ENCODE measurements around the gene CD101. TPM values are rescaled to one million over a fixed set of nuclear protein-coding genes. Genes with fewer than 3 reads are reported as not detected.

CD101 gene
- total RNA-seq, 1 donor from 2014 or later, result 0.48 TPM

GRCh38 chr1:116984406-116985160 is 17.0 kb upstream of the CD101 start:
- DNase-seq (ENCODE audit: low spot score), result no peak

GRCh38 chr1:116986421-116987255 is 14.9 kb upstream of the CD101 start:
- no peak for DNase-seq (ENCODE audit: low spot score)

GRCh38 chr1:116987256-116987555 is 14.4 kb upstream of the CD101 start:
- peak; percentile 26 for DNase-seq (ENCODE audit: low spot score)

- peak; percentile 75 for DNase-seq (ENCODE audit: low spot score)
Observed at GRCh38 chr1:116988248-116988647, 13.3 kb upstream of the CD101 start.

- no peak for DNase-seq (ENCODE audit: low spot score)
Observed at GRCh38 chr1:116988908-116989307, 12.7 kb upstream of the CD101 start.

GRCh38 chr1:116989835-116990234 is 11.7 kb upstream of the CD101 start:
- no peak for DNase-seq (ENCODE audit: low spot score)

- no peak for DNase-seq (ENCODE audit: low spot score)
Observed at GRCh38 chr1:116990612-116991151, 10.9 kb upstream of the CD101 start.

GRCh38 chr1:116991171-116991845 is 10.3 kb upstream of the CD101 start:
- no peak for DNase-seq (ENCODE audit: low spot score)

- no peak for DNase-seq (ENCODE audit: low spot score)
Observed at GRCh38 chr1:116991918-116992317, 9.6 kb upstream of the CD101 start.

- DNase-seq (ENCODE audit: low spot score), result no peak
Observed at GRCh38 chr1:116993286-116993685, 8.3 kb upstream of the CD101 start.

- no peak for DNase-seq (ENCODE audit: low spot score)
Observed at GRCh38 chr1:116994411-116994810, 7.1 kb upstream of the CD101 start.

- DNase-seq (ENCODE audit: low spot score), result no peak
Observed at GRCh38 chr1:116997066-116997465, 4.5 kb upstream of the CD101 start.

- DNase-seq (ENCODE audit: low spot score), result no peak
Observed at GRCh38 chr1:116997636-116998035, 3.9 kb upstream of the CD101 start.

GRCh38 chr1:116999596-116999995 is 2.0 kb upstream of the CD101 start:
- DNase-seq (ENCODE audit: low spot score), result no peak

- no peak for DNase-seq (ENCODE audit: low spot score)
Observed at GRCh38 chr1:117000142-117000541, 1.4 kb upstream of the CD101 start.

GRCh38 chr1:117003223-117003875 is 1.8 kb downstream of the CD101 start:
- DNase-seq (ENCODE audit: low spot score), result no peak

- DNase-seq (ENCODE audit: low spot score), result no peak
Observed at GRCh38 chr1:117007719-117008013, 6.1 kb downstream of the CD101 start.

- DNase-seq (ENCODE audit: low spot score), result no peak
Observed at GRCh38 chr1:117008656-117009055, 7.1 kb downstream of the CD101 start.

GRCh38 chr1:117009132-117009531 is 7.6 kb downstream of the CD101 start:
- DNase-seq (ENCODE audit: low spot score), result no peak

- no peak for DNase-seq (ENCODE audit: low spot score)
Observed at GRCh38 chr1:117010310-117010969, 8.9 kb downstream of the CD101 start.

- no peak for DNase-seq (ENCODE audit: low spot score)
Observed at GRCh38 chr1:117011334-117011733, 9.8 kb downstream of the CD101 start.
